Measurements from ENCODE around the gene HNRNPM.
A peak's percentile ranks its signal among the peaks of the same experiment; 100 is the strongest.

HNRNPM gene

GRCh38 chr19:8449830-8450229 is 5.1 kb downstream of the HNRNPM start:
- Histone ChIP-seq H3K36me3 (ENCODE audit: control insufficient read depth in 1 of 2, insufficient read depth in 2 of 2, low read length in 2 of 2) (peaks cover 17 to 20% of the 10 kb centered on the region in 2 experiments), H3K4ac (ENCODE audit: low read depth, low read length) (peak overlapping the region; percentile 43), H3K9me3 (ENCODE audit: insufficient read depth, low read depth, low read length) (no peaks in the 10 kb centered on the region), H4K8ac (ENCODE audit: low read depth, low read length) (no peak overlapping the region), H3K23ac (ENCODE audit: low read length) (peak overlapping the region; percentile 3), H3K9ac (ENCODE audit: low read length) (peak overlapping the region; percentile 35), H2BK5ac (ENCODE audit: low read depth, low read length, poor library complexity) (no peak overlapping the region), H3K4me1 (ENCODE audit: control insufficient read depth in 1 of 2, insufficient read depth in 2 of 2, low read length in 2 of 2) (peaks cover 3 to 12% of the 10 kb centered on the region in 2 experiments), H2BK120ac (ENCODE audit: insufficient read depth, low read length, poor library complexity) (no peak overlapping the region), H2AK5ac (ENCODE audit: low read length) (no peak overlapping the region), H3K4me3 (ENCODE audit: low read depth, low read length) (no peak overlapping the region), H3K27ac (ENCODE audit: low read depth, low read length) (no peak overlapping the region), H3K79me2 (ENCODE audit: control insufficient read depth, insufficient read depth, low read length, poor library complexity) (peaks cover 44% of the 10 kb centered on the region), H3K14ac (ENCODE audit: low read length) (no peak overlapping the region), H3K27me3 (ENCODE audit: insufficient read depth, low read length) (no peaks in the 10 kb centered on the region), H2AFZ (ENCODE audit: insufficient read depth, low read length, poor library complexity) (no peak overlapping the region), H3K79me1 (ENCODE audit: low read length) (peaks cover 8% of the 10 kb centered on the region), H3K4me2 (ENCODE audit: low read length) (peak overlapping the region; percentile 0), H4K12ac (ENCODE audit: low read depth, low read length) (no peak overlapping the region), H3K18ac (ENCODE audit: low read length) (no peak overlapping the region), H4K91ac (ENCODE audit: low read depth, low read length) (no peak overlapping the region), H2BK12ac (ENCODE audit: low read length) (no peak overlapping the region)
- peak; percentile 54 to 80 for DNase-seq
- no CpG with 5 or more reads among the region's 8 CpGs for WGBS (ENCODE audit: extremely low coverage, insufficient coverage, insufficient read length)

GRCh38 chr19:8451377-8451776 is 6.6 kb downstream of the HNRNPM start:
- Histone ChIP-seq H4K8ac (ENCODE audit: low read depth, low read length) (no peak overlapping the region), H3K4me2 (ENCODE audit: low read length) (no peak overlapping the region), H3K18ac (ENCODE audit: low read length) (no peak overlapping the region), H3K9ac (ENCODE audit: low read length) (no peak overlapping the region), H3K9me3 (ENCODE audit: insufficient read depth, low read depth, low read length) (no peaks in the 10 kb centered on the region), H2AFZ (ENCODE audit: insufficient read depth, low read length, poor library complexity) (no peak overlapping the region), H3K79me2 (ENCODE audit: control insufficient read depth, insufficient read depth, low read length, poor library complexity) (peaks cover 39% of the 10 kb centered on the region), H3K23ac (ENCODE audit: low read length) (no peak overlapping the region), H3K4ac (ENCODE audit: low read depth, low read length) (peak overlapping the region; percentile 99), H3K27me3 (ENCODE audit: insufficient read depth, low read length) (no peaks in the 10 kb centered on the region), H3K4me1 (ENCODE audit: control insufficient read depth in 1 of 2, insufficient read depth in 2 of 2, low read length in 2 of 2) (peaks cover 2 to 10% of the 10 kb centered on the region in 2 experiments), H3K36me3 (ENCODE audit: control insufficient read depth in 1 of 2, insufficient read depth in 2 of 2, low read length in 2 of 2) (peaks cover 20 to 29% of the 10 kb centered on the region in 2 experiments), H2BK5ac (ENCODE audit: low read depth, low read length, poor library complexity) (no peak overlapping the region), H2BK120ac (ENCODE audit: insufficient read depth, low read length, poor library complexity) (no peak overlapping the region), H3K14ac (ENCODE audit: low read length) (no peak overlapping the region), H2AK5ac (ENCODE audit: low read length) (no peak overlapping the region), H3K27ac (ENCODE audit: low read depth, low read length) (no peak overlapping the region), H3K79me1 (ENCODE audit: low read length) (no peaks in the 10 kb centered on the region), H4K91ac (ENCODE audit: low read depth, low read length) (no peak overlapping the region), H3K4me3 (ENCODE audit: low read depth, low read length) (no peak overlapping the region), H4K12ac (ENCODE audit: low read depth, low read length) (no peak overlapping the region), H2BK12ac (ENCODE audit: low read length) (no peak overlapping the region)
- no peak for DNase-seq
- no CpG with 5 or more reads among the region's 6 CpGs for WGBS (ENCODE audit: extremely low coverage, insufficient coverage, insufficient read length)

- DNase-seq = no peak
- no peak overlapping the region for H3K18ac ChIP-seq (ENCODE audit: low read length)
- H3K9me3 ChIP-seq (ENCODE audit: insufficient read depth, low read depth, low read length) = no peaks in the 10 kb centered on the region
- H3K9ac ChIP-seq (ENCODE audit: low read length) = no peak overlapping the region
- no peak overlapping the region for H2AFZ ChIP-seq (ENCODE audit: insufficient read depth, low read length, poor library complexity)
- H3K27ac ChIP-seq (ENCODE audit: low read depth, low read length) = no peak overlapping the region
- no peaks in the 10 kb centered on the region for H3K27me3 ChIP-seq (ENCODE audit: insufficient read depth, low read length)
- no peak overlapping the region for H3K23ac ChIP-seq (ENCODE audit: low read length)
- H3K14ac ChIP-seq (ENCODE audit: low read length) = no peak overlapping the region
- H4K8ac ChIP-seq (ENCODE audit: low read depth, low read length) = no peak overlapping the region
- no peaks in the 10 kb centered on the region for H3K79me1 ChIP-seq (ENCODE audit: low read length)
- WGBS (ENCODE audit: extremely low coverage, insufficient coverage, insufficient read length) = no CpG with 5 or more reads among the region's 3 CpGs
- H3K4me3 ChIP-seq (ENCODE audit: low read depth, low read length) = no peak overlapping the region
- no peak overlapping the region for H2BK120ac ChIP-seq (ENCODE audit: insufficient read depth, low read length, poor library complexity)
- no peak overlapping the region for H4K12ac ChIP-seq (ENCODE audit: low read depth, low read length)
- H2BK5ac ChIP-seq (ENCODE audit: low read depth, low read length, poor library complexity) = no peak overlapping the region
- H2BK12ac ChIP-seq (ENCODE audit: low read length) = no peak overlapping the region
- no peak overlapping the region for H3K4me2 ChIP-seq (ENCODE audit: low read length)
- H3K4ac ChIP-seq (ENCODE audit: low read depth, low read length) = peak overlapping the region; percentile 81
- H2AK5ac ChIP-seq (ENCODE audit: low read length) = no peak overlapping the region
- H3K36me3 ChIP-seq (ENCODE audit: control insufficient read depth in 1 of 2, insufficient read depth in 2 of 2, low read length in 2 of 2) = peaks cover 21 to 32% of the 10 kb centered on the region in 2 experiments
- H4K91ac ChIP-seq (ENCODE audit: low read depth, low read length) = no peak overlapping the region
- H3K79me2 ChIP-seq (ENCODE audit: control insufficient read depth, insufficient read depth, low read length, poor library complexity) = peaks cover 40% of the 10 kb centered on the region
- H3K4me1 ChIP-seq (ENCODE audit: control insufficient read depth in 1 of 2, insufficient read depth in 2 of 2, low read length in 2 of 2) = peaks cover 0 to 9% of the 10 kb centered on the region in 2 experiments
Observed at GRCh38 chr19:8451885-8452284, 7.1 kb downstream of the HNRNPM start.

- H2BK5ac ChIP-seq (ENCODE audit: low read depth, low read length, poor library complexity) = no peak overlapping the region
- no peaks in the 10 kb centered on the region for H3K9me3 ChIP-seq (ENCODE audit: insufficient read depth, low read depth, low read length)
- no peak overlapping the region for H3K4me2 ChIP-seq (ENCODE audit: low read length)
- WGBS (ENCODE audit: extremely low coverage, insufficient coverage, insufficient read length) = no CpG with 5 or more reads among the region's 4 CpGs
- H3K9ac ChIP-seq (ENCODE audit: low read length) = no peak overlapping the region
- H3K36me3 ChIP-seq (ENCODE audit: control insufficient read depth in 1 of 2, insufficient read depth in 2 of 2, low read length in 2 of 2) = peaks cover 17 to 32% of the 10 kb centered on the region in 2 experiments
- H3K79me2 ChIP-seq (ENCODE audit: control insufficient read depth, insufficient read depth, low read length, poor library complexity) = peaks cover 38% of the 10 kb centered on the region
- no peak overlapping the region for H3K14ac ChIP-seq (ENCODE audit: low read length)
- no peak for DNase-seq
- H3K27me3 ChIP-seq (ENCODE audit: insufficient read depth, low read length) = no peaks in the 10 kb centered on the region
- H2AFZ ChIP-seq (ENCODE audit: insufficient read depth, low read length, poor library complexity) = peak overlapping the region; percentile 25
- no peak overlapping the region for H3K4me3 ChIP-seq (ENCODE audit: low read depth, low read length)
- H2BK12ac ChIP-seq (ENCODE audit: low read length) = no peak overlapping the region
- H3K18ac ChIP-seq (ENCODE audit: low read length) = no peak overlapping the region
- H4K8ac ChIP-seq (ENCODE audit: low read depth, low read length) = no peak overlapping the region
- H4K91ac ChIP-seq (ENCODE audit: low read depth, low read length) = no peak overlapping the region
- H3K27ac ChIP-seq (ENCODE audit: low read depth, low read length) = no peak overlapping the region
- no peaks in the 10 kb centered on the region for H3K79me1 ChIP-seq (ENCODE audit: low read length)
- H3K23ac ChIP-seq (ENCODE audit: low read length) = peak overlapping the region; percentile 68
- H3K4ac ChIP-seq (ENCODE audit: low read depth, low read length) = peak overlapping the region; percentile 97
- peaks cover 0 to 9% of the 10 kb centered on the region in 2 experiments for H3K4me1 ChIP-seq (ENCODE audit: control insufficient read depth in 1 of 2, insufficient read depth in 2 of 2, low read length in 2 of 2)
- no peak overlapping the region for H4K12ac ChIP-seq (ENCODE audit: low read depth, low read length)
- no peak overlapping the region for H2AK5ac ChIP-seq (ENCODE audit: low read length)
- no peak overlapping the region for H2BK120ac ChIP-seq (ENCODE audit: insufficient read depth, low read length, poor library complexity)
Observed at GRCh38 chr19:8452446-8453123, 7.8 kb downstream of the HNRNPM start.
